HepG2 (cell line): Measurements from ENCODE around the gene RAMAC. TPM values are rescaled to one million over a fixed set of nuclear protein-coding genes. Genes with fewer than 3 reads are reported as not detected.

Experiments
- BATF2 ChIP-seq: sonication (generic); formaldehyde crosslinking; IDR thresholded peaks from 2 replicates; pipeline ENCODE4 v1.8.0; 2022; ENCODE audit warnings: mild to moderate bottlenecking, missing genetic modification reagents, moderate library complexity
- DDIT3 ChIP-seq: sonication (generic); formaldehyde crosslinking; IDR thresholded peaks from 2 replicates; pipeline ENCODE4 v1.4.0; 2020; ENCODE audit warnings: mild to moderate bottlenecking, missing genetic modification reagents
- GFI1 ChIP-seq: sonication (generic); formaldehyde crosslinking; IDR thresholded peaks from 2 replicates; pipeline ENCODE4 v1.5.0; 2020; ENCODE audit warnings: missing genetic modification reagents, mild to moderate bottlenecking, borderline replicate concordance
- HMG20A ChIP-seq: IDR thresholded peaks from 2 replicates; pipeline ENCODE4 v1.6.1; 2016; ENCODE audit warnings: borderline replicate concordance
- HNF1B ChIP-seq: sonication (generic); formaldehyde crosslinking; IDR thresholded peaks from 2 replicates; pipeline ENCODE4 v1.5.1; 2020; ENCODE audit warnings: mild to moderate bottlenecking, moderate library complexity, missing genetic modification reagents
- KDM2A ChIP-seq: sonication (generic); formaldehyde crosslinking; IDR thresholded peaks from 2 replicates; pipeline ENCODE4 v1.4.0; 2020; ENCODE audit warnings: low read depth, missing genetic modification reagents, borderline replicate concordance
- MTERF4 ChIP-seq: sonication (generic); formaldehyde crosslinking; IDR thresholded peaks from 2 replicates; pipeline ENCODE4 v1.8.0; 2023; ENCODE audit warnings: mild to moderate bottlenecking, missing genetic modification reagents
- MXD1 ChIP-seq: sonication (generic); formaldehyde crosslinking; IDR thresholded peaks from 2 replicates; pipeline ENCODE4 v1.4.0; 2020; ENCODE audit warnings: mild to moderate bottlenecking, missing genetic modification reagents
- PBX3 ChIP-seq: sonication (generic); formaldehyde crosslinking; IDR thresholded peaks from 2 replicates; pipeline ENCODE4 v1.8.1; 2023; ENCODE audit warnings: missing genetic modification reagents, inconsistent platforms, borderline replicate concordance
- PHF5A ChIP-seq: IDR thresholded peaks from one replicate; pipeline ENCODE4 v1.6.1; 2018; ENCODE audit warnings: low read depth, missing genetic modification reagents; ENCODE audit not compliant: unreplicated experiment
- RFXAP ChIP-seq: sonication (generic); formaldehyde crosslinking; IDR thresholded peaks from 2 replicates; pipeline ENCODE4 v1.4.0; 2020; ENCODE audit warnings: missing genetic modification reagents, borderline replicate concordance
- SRSF4 ChIP-seq: fragments of 200-400 bp; formaldehyde crosslinking; IDR thresholded peaks from one replicate; pipeline ENCODE4 v1.6.1; 2018; ENCODE audit warnings: mild to moderate bottlenecking, low read depth, low read length, moderate library complexity; ENCODE audit not compliant: poor library complexity, severe bottlenecking
- TMF1 ChIP-seq: sonication (generic); formaldehyde crosslinking; IDR thresholded peaks from 2 replicates; pipeline ENCODE4 v1.8.1; 2022; ENCODE audit warnings: low read depth, missing genetic modification reagents
- ZKSCAN5 ChIP-seq: sonication (generic); formaldehyde crosslinking; IDR thresholded peaks from 2 replicates; pipeline ENCODE4 v1.5.1; 2020; ENCODE audit warnings: mild to moderate bottlenecking, missing genetic modification reagents
- ZNF121 ChIP-seq: sonication (generic); formaldehyde crosslinking; IDR thresholded peaks from 2 replicates; pipeline ENCODE4 v1.5.0; 2020; ENCODE audit warnings: mild to moderate bottlenecking, missing genetic modification reagents
- ZNF460 ChIP-seq: sonication (generic); formaldehyde crosslinking; IDR thresholded peaks from 2 replicates; pipeline ENCODE4 v1.5.1; 2020; ENCODE audit warnings: missing genetic modification reagents, mild to moderate bottlenecking, borderline replicate concordance
- ZNF484 ChIP-seq: sonication (generic); formaldehyde crosslinking; IDR thresholded peaks from 2 replicates; pipeline ENCODE4 v1.5.1; 2020; ENCODE audit warnings: mild to moderate bottlenecking, low read depth, missing genetic modification reagents, borderline replicate concordance
- ZNF530 ChIP-seq: sonication (generic); formaldehyde crosslinking; IDR thresholded peaks from 2 replicates; pipeline ENCODE4 v1.5.0; 2020; ENCODE audit warnings: low read depth, mild to moderate bottlenecking, missing genetic modification reagents
- ZNF567 ChIP-seq: sonication (generic); formaldehyde crosslinking; IDR thresholded peaks from 2 replicates; pipeline ENCODE4 v1.8.1; 2023; ENCODE audit warnings: mild to moderate bottlenecking, missing genetic modification reagents, borderline replicate concordance
- ZNF629 ChIP-seq: sonication (generic); formaldehyde crosslinking; conservative IDR thresholded peaks from 2 replicates; pipeline ENCODE4 v1.5.0; 2020; ENCODE audit warnings: missing genetic modification reagents
- ZNF704 ChIP-seq: sonication (generic); formaldehyde crosslinking; IDR thresholded peaks from 2 replicates; pipeline ENCODE4 v1.8.1; 2023; ENCODE audit warnings: mild to moderate bottlenecking, inconsistent platforms, moderate library complexity, missing genetic modification reagents, borderline replicate concordance
- polyA plus RNA-seq, 8 experiments: library from polyadenylated mRNA; depleted of rRNA in 3 of 8; stranded (reverse) in 7 of 8; unstranded in 1 of 8; fragments of >200 nt; fragmentation: Illumina TruSeq in 4 of 8; extraction: Trizol in 4 of 8; gene quantifications; 2 replicates each; pipeline versions ENCODE4 v1.2.1 to v1.2.3, GENCODE V29; 2011 to 2016; ENCODE audit warnings: low read depth in 4 of 8, missing spikeins in 1 of 8, mixed read lengths in 1 of 8; ENCODE audit not compliant: insufficient read depth in 1 of 8
- total RNA-seq, 5 experiments: library from RNA; depleted of rRNA; stranded (reverse); fragments of >200 nt; fragmentation: Illumina TruSeq; extraction: Trizol; gene quantifications; 2 replicates each; pipeline ENCODE4 v1.2.3, GENCODE V29; 2016; ENCODE audit warnings: low read depth in 1 of 5

Gene RAMAC
- total and polyA plus RNA-seq, 2 of the 13 experiments (the other 11 are each of a cell fraction or from before 2014, with no cell fraction given): 22.2 to 45.9 TPM

- TF ChIP-seq HNF1B: peak; percentile 93
- TF ChIP-seq ZNF460: no peak; the same call in 1 of the 2 replicates
- TF ChIP-seq ZNF121 (CRISPR knock-in tag): no peak
- peak; percentile 70; the same call in 1 of the 2 replicates for TF ChIP-seq BATF2 (CRISPR knock-in tag)
- TF ChIP-seq ZKSCAN5: 0 out of 2 replicates have a peak, but pooled peaks have one; percentile 32
- TF ChIP-seq PBX3: peak; percentile 84
- TF ChIP-seq ZNF484 (CRISPR knock-in tag): no peak
- peak; percentile 37; the same call in 1 of the 2 replicates for TF ChIP-seq ZNF629 (CRISPR knock-in tag)
- 0 out of 2 replicates have a peak, but pooled peaks have one; percentile 57 for TF ChIP-seq ZNF704 (CRISPR knock-in tag)
- TF ChIP-seq KDM2A (CRISPR knock-in tag): peak; percentile 85; the same call in 1 of the 2 replicates
- peak; percentile 85 for TF ChIP-seq ZNF567 (CRISPR knock-in tag)
- no peak for TF ChIP-seq SRSF4
- peak; percentile 40 for TF ChIP-seq PHF5A (CRISPR knock-in tag)
- 0 out of 2 replicates have a peak, but pooled peaks have one; percentile 35 for TF ChIP-seq TMF1 (CRISPR knock-in tag)
- TF ChIP-seq RFXAP (CRISPR knock-in tag): peak; percentile 85
- 0 out of 2 replicates have a peak, but pooled peaks have one; percentile 18 for TF ChIP-seq GFI1
- TF ChIP-seq MXD1 (CRISPR knock-in tag): peak; percentile 90
- TF ChIP-seq ZNF530 (CRISPR knock-in tag): no peak
- TF ChIP-seq MTERF4 (CRISPR knock-in tag): peak; percentile 82
- TF ChIP-seq DDIT3 (CRISPR knock-in tag): no peak
- no peak for TF ChIP-seq HMG20A (CRISPR knock-in tag)
Observed at GRCh38 chr15:83011271-83012075, 25.5 kb downstream of the RAMAC start, which contains the start of gene C15orf40 (continued).
